HG03520 (cell line): ENCODE results near the gene DDAH1.

ENCODE experiments used
- ATAC-seq: cut with Tn5 transposase; IDR thresholded peaks from one replicate; pipeline ENCODE4 v1.9.1; 2021; ENCODE audit warnings: mild to moderate bottlenecking, moderate library complexity; ENCODE audit not compliant: unreplicated experiment

DDAH1 gene

DNA sequence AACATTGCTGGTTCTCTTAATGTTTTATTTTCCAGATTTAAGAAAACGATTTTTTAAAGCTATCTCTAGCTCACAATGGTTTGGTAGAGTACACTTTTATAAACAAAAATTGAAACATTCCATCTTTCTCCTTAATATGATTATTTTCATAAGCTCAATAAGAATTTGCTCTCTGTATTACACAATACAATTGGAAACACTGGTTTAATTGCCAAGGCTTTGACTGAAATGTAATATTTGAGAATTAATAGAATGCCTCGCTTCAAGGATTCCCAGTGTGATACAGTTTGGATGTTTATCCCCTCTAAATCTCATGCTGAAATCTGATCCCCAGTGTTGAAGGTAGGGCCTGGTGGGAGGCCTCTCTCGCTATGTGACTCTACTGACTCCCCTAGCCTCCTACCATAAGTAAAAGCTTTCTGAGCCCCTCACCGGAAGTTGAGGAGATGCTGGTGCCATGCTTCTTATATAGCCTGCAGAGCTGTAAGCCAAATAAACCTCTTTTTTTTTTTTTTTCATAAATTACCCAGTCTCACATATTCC is 67.4 kb downstream of the DDAH1 start:
- ATAC-seq: no peak

DNA sequence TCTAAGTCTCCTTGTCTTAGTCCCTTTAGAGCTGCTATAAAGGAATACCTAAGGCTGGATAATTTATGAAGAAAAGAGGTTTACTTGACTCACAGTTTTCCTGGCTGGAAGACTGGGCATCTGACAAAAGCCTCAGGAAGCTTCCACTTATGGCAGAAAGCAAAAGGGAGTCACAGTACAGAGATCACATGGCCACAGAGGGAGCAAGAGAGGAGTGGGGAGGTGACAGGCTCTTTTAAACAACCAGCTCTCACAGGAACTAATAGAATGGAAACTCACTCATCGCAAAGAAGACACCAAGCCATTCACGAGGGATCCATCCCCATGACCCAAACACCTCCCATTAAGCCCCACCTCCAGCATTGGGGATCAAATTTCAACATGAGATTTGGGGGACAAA is 68.8 kb downstream of the DDAH1 start:
- ATAC-seq: no peak

DNA sequence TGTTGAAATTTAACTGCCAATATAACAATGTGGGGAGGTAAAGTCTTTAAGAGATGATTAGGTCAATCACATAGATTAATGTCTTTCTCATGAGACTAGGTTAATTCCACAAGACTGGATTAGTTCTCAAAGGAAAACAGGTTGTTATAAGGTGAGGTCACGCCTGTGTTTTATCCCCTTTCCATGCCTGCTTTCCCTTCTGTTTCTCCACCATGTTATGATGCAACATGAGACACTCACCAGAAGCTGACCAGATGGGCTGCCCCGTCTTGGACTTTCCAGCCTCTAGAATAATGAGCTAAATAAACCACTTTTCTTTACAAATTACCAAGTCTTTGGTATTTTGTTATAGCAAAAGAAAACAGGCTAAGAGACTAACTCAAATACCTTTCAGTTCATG is 70.8 kb downstream of the DDAH1 start:
- no peak for ATAC-seq

DNA sequence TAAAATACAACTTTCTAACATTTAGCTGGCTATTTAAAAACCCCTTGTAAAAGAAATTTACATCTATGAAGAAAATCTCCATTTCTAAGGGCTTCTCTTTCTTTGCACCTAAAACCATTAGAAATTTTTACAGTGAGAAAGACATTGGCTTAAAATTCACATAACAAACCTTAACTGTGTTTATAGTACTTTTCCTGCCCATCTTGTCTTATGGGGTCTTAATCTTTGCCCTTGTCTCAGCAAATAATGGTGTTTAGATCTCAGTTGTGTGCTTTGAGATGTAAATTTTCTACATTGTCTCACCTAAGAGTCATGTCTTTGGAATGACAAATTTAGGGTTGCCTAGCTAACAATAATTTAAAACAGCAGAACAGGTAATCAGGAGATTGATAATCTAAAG is 71.5 kb downstream of the DDAH1 start:
- ATAC-seq: no peak

DNA sequence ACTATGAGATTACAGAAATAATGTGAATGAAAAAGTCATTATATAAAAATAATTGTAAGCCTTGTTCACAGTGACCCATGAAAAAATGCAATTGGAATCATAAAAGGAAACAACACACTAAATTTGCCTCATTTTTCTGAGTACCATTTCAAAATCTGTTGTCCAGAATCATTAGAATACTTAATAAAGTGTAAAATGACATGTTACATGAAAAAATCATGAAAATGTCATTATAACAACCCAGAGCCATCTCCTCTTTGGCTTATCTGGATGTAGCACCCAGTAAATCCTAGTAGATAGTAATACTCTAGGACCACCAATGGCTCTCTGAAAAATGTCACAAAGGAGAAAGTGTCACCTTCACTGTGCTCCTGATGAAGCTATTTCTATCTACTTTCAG is 76.5 kb downstream of the DDAH1 start:
- no peak for ATAC-seq

DNA sequence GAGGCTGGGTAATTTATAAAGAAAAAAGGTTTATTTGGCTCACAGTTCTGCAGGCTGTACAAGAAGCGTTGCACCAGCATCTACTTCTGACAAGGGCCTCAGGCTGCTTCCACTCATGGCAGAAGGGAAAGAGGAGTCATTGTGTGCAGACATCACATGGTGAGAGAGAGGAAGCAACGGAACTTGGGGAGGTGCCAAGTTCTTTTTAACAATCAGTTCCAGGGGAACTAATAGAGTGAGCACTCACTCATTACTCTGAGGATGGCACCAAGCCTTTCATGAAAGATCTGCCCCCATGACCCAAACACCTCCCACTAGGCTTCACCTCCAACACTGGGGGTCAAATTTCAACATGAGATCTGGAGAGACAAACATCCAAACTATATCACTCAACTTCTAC is 77.2 kb downstream of the DDAH1 start:
- no peak for ATAC-seq

DNA sequence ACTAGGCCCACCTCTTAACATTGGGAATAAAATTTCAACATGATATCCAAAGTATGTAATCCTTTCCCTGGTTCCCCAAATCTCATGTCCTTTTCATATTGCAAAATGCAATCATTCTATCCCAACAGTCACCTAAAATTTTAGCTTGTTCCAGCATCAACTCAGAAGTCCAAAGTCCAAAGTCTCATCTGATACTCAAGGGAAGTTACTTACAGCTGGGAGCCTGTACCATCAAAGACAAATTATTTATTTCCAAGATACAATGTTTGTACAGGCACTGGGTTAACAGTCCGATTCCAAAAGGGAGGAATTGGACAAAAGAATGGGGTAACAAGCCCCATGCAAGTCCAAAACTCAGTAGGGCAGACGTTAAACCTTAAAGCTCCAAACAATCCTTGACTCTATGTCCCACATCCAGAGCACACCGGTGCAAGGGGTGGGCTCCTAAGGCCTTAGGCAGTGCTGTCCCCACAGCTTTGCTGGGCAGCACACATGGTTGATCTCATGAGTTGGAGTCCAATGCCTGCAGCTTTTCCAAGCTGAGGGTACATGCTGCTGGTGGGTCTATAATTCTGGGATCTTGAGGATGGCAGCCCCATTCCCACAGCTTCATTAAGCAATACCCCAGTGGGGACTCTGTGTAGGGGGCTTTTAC is 78.8 kb downstream of the DDAH1 start:
- no peak for ATAC-seq

DNA sequence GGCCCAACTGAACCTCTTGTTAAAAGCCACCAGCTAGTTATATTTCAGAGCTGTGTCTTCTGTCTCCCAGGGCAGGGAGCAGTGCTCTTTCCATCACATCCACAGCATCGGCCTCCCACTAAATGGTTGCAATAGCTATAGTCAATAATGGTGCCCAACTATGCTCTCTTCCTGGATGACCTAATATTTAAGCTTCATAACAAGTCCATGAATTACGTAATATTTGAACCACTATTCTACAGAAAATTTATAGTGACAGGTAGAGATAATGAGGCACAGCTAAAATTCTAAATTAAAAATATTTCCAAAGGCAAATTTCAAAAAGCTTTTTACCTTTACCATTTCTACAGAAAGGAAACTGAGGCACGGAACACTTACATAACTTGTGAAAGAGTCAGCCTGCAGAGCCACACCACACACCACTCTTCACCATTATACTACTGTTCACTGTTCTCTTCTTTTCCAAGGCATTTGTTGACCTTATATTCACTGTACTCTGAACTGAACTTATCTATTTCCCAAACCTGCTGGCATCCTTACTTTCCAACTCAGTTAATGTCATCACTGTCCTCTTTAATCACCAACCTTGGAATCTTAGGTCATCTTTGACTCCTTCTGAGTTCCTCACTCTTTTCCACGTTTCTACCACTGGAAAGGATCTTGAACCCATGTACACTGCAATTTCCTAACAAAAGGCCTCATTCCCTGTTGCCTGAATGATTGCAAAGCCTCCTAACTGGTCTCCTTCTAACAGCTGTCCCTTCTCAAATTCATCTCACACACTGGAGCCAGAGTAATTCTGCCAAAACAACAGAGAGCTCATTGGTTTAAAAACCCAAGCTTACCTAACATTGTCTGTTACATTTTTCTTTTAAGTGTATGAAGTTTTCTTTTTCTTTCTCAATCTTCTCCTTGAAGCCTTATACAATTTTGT is 85.5 kb downstream of the DDAH1 start:
- no peak for ATAC-seq

DNA sequence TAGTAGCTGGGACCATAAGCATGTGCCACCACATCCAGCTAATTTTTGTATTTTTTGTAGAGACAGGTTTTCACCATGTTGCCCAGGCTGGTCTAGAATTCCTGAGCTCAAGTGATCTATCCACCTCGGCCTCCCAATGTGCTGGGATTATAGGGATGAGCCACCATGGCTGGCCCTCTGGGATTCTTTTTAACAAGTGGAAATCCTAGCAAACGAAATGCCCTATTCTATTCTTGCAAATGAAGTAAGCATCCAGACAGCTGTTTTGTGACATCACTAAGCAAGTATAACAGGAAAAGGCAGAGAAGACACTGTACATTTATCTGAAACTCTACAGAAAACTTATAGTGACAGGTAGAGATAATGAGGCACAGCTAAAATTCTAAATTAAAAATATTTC is 86.4 kb downstream of the DDAH1 start:
- no peak for ATAC-seq

DNA sequence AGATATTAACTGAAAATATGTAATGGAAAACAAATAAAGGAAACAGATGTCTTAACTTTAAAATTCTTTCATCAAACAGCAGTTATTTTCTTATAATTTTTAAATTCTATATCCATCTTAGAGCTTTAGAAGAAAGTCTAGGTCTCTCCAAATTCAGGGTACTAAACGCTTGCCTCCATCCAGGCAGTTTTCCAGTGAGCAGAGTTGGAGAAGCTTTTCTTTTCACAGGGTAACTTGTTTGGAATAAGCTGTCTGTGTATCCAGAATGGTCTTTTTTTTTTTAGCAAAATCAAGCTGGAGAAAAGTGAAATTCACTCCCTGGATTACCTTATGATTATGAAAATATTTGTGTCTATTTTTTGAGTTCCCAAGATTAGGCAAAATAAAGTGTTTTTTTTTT is 88.6 kb downstream of the DDAH1 start:
- ATAC-seq: no peak

DNA sequence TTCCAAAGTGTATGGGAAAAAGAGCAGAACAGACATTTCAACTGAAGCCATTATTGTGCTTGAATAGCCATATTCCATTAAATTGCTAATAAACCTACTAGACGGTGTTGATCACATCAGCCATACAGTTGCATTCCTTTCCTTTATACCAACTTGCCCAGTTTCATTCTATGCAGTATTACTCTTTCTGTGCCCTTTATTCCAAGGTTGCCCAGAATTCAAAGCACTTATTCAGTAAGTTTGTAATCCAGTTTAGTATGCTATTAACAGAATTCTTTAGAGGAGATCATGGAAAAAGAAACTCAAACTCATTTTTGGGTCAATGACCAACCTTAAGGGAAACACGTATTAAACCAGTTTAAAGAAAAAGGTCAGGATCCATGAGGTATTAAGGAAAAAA is 89.5 kb downstream of the DDAH1 start:
- ATAC-seq: no peak

DNA sequence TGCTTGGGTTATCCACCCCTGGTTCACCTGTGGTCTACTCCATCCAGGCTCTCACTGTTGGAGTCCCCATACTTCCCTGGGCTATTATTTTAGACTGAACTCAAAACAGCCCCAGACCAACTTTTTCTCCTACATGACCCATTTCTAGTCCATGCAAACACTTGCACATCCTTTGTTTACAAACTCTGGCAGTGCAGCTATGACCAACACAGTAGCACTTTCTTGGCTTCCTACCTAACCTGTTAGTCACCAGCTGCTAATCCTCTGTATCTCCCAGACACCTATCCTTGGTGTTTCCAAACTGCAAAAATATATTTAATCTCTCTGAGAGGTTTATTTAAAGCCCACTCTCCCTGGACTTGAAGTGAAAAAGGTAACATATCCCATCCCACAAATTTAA is 90.8 kb downstream of the DDAH1 start:
- no peak for ATAC-seq

DNA sequence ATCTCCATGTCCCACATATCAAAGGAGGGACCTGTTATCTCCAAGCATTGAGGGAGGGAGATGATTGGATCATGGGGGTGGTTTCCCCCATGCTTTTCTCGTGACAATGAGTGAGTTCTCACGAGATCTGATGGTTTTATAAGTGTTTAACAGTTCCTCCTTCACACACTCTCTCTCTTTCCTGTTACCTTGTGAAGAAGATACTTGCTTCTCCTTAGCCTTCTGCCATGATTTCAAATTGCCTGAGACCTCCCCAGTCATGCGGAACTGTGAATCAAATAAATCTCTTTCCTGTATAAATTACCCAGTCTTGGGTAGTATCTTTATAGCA is 91.6 kb downstream of the DDAH1 start:
- ATAC-seq: no peak

DNA sequence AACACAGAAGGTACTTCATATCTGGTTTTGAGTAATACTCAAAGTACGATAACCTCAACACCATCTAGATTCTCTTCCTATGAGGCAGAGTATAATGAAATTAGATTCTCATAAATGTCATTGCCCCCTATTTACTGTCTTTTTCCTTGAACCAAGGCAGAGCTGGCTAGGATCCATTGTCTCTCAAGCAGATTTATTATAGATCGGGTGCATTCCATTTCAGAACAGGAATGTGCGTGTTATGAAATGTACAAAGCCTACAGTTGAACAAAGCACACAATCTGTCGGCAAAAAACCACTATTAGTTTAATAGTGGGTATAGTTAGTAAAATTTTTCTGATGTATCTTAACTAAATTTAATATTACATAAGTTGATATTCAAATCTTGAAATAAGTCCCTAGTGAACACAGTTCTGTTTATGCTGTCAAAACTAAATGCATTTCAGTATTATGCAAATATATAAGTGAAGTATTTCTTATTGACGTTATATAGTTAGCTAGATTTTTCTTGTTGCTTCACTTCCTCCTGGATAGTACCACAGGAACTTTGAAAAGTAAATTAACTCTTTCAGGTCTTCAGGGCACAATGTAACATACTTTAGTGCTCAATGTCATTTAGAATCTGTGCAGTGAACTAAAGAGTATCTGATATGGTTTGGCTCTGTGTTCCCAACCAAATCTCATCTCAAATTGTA is 92.1 kb downstream of the DDAH1 start:
- no peak for ATAC-seq

DNA sequence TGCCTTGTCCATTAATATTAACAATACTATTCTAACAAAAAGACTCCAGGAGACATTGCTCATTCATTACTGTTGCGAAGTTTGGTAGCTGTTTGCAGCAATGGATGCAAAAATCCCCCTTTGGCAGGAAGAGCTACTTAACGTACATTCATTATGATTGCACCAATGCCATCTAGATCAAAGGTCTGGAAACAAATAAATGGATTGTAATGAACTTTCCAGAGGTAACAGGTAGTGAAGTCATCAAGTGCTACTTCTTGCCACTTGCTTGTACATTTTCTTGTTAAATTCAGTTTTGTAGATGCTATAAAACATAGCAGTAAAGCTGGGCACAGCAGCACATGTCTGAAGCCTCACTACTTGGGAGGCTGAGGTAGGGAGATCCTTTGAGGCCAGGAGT is 93.9 kb downstream of the DDAH1 start:
- no peak for ATAC-seq

DNA sequence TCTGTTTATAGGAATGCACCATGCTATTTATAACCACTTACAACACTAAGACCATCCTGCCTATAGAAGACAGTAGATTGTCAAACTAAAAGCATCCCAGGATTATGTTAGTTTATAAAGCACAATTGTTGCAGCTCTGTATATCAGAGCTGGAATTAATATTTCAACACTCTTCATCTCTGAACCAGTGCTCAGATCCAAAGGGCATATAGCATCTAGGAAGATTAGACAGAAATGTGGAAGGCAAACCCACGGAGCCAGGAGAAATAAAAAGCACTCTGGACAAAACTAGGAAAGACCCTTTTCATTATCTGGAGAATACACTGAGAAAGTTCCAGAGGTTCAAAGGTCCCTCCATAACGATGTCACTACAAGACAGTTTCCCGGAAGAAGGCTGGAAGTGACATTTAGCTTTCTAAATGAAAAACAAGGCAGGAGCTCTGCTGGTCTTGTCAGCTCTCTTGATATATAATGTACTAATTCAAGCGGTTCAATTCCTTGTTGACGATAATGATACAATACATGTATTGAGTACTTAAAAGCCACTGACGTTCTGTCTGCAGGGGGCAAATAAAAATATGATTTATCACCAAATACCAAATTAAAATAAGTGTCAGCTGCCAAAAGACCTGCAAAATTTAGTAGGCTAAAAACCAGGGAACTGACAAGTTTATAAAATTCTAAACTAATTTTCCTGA is 96.7 kb downstream of the DDAH1 start:
- ATAC-seq: no peak

DNA sequence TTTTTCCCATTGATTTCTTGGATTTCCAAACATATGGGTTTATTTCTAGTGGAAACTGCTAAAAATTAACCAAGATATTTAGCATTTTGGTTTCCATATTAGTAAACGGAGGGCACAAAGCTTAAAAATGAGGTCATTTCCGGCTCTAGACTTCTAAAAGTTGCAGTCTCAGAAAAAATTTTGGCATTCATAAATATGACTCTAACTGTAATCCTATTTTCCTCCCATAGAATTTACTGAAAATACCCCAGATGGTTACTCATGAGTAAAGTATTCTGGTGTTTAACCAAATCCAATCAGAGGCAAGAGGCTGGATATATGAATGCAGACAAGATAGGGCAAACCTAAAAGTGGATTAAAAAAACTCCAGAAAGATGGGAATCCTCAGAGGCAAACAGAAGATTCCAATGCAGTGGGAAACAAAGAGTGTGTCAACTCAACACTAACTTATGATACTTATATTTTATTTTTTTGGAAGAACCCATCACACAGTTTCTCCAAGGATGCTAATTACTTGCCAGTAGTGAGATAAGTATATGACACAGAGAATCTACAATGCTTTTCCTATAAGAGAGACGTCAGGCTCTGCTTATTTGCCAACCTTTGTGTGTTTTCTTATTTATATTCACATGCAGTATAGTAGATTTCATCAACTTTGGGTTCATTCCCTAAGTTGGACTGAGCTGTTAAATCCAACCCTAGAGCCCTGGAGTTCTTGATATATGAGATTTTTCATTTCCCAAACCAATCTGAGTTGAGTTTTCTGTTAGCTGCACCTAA is 98.4 kb downstream of the DDAH1 start:
- no peak for ATAC-seq

DNA sequence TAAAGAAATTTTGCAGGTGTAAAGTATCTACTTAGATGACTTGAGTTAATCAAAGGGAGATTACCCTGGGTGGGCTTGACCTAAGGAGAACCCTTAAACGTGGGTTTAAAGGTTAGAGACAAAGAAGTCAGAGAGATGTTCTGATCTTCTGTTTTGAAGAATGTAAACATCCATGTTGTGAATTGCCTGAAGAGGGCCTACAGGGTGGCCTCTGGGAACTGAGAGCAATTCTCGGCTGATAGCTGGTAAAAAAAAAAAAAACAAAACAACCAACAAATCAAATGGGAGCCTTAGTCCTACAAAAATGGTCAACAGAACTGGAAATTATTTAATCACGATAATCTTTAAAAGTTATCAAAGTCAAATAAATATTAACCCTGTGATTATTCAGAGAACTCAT is 99.1 kb downstream of the DDAH1 start:
- ATAC-seq: no peak

DNA sequence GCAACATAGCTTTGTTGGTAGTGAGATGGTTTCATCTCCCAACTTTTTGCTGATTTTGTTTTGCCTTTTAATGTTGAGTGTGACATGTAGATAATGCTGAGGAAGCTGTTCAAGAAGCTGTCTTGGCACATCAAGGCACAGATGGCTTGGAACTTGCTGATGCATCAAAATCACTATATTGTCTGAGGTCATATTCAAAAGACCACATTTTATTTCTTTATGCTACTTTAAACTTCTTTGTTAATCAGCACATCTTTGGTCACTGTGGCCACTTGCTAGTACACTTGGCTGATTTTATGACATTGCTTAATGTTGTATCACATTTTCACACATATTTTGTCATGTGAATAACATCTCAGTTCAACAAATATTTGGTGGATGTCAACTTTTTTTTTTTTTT is 101.4 kb downstream of the DDAH1 start:
- ATAC-seq: no peak

DNA sequence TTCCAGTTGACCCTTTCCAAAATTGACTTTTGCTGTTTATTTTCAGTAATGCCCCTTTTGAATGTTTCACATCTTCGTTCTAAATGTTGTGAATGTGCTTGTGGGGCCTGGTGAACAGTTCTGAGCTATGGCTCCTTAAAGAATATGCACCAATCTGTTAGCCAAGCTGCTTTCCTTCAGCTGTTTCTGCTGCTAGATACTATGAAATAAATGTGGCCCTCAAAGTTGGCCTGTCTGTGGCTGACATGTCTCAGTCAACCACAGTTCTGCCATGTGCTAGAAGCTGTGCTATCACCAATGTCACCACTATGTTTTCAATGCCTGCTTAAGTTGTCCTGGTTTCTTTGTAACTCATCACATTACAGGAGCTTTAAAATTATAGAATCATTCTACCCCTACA is 101.9 kb downstream of the DDAH1 start:
- no peak for ATAC-seq
